H1 (cell line): Measurements from ENCODE around the gene EIF2S1. TPM values are rescaled to one million over a fixed set of nuclear protein-coding genes. Genes with fewer than 3 reads are reported as not detected.

ENCODE experiments used
- CTCF ChIA-PET: fragments of 300-600 bp; sonication (Branson Sonifier 250); formaldehyde crosslinking; loops from one replicate; lab custom pipeline; 2021; ENCODE audit not compliant: partially characterized antibody; lab: Charles Lee
- POLR2A ChIA-PET: fragments of 300-600 bp; sonication (Branson Sonifier 250); formaldehyde crosslinking; loops from one replicate; lab custom pipeline; 2021; ENCODE audit warnings: inconsistent platforms; ENCODE audit not compliant: partially characterized antibody; lab: Charles Lee
- DNase-seq, 2 experiments: peaks; one replicate each; pipeline versions ENCODE4 v3.0.0 to v3.0.0-alpha.2; 2010 to 2022; ENCODE audit warnings: low spot score in 2 of 2, low read depth in 1 of 2, mixed read lengths in 1 of 2
- FAIRE-seq: peaks from 2 replicates; lab custom pipeline; 2011; peaks lifted over from hg19 to GRCh38; lab: Jason Lieb, UNC
- H2AFZ ChIP-seq: 2 replicates; pipeline ENCODE4 v1.8.1; 2012; ENCODE audit warnings: low read length, inconsistent platforms
- H2AK5ac ChIP-seq: 2 replicates; pipeline ENCODE4 v1.6.1; 2013; ENCODE audit warnings: low read depth, low read length
- H2BK120ac ChIP-seq: replicated peaks from 2 replicates; pipeline ENCODE3; 2013; ENCODE audit warnings: low read depth, low read length, inconsistent platforms
- H2BK12ac ChIP-seq: 2 replicates; pipeline ENCODE4 v1.6.1; 2013; ENCODE audit warnings: low read depth, low read length
- H2BK15ac ChIP-seq: 2 replicates; pipeline ENCODE4 v1.6.1; 2013; ENCODE audit warnings: low read length
- H2BK20ac ChIP-seq: 2 replicates; pipeline ENCODE4 v1.6.1; 2013; ENCODE audit warnings: low read length
- H2BK5ac ChIP-seq: 2 replicates; pipeline ENCODE4 v1.6.1; 2013; ENCODE audit warnings: low read depth, low read length
- H3K14ac ChIP-seq: 2 replicates; pipeline ENCODE4 v1.6.1; 2013; ENCODE audit warnings: inconsistent platforms; ENCODE audit not compliant: insufficient read length
- H3K18ac ChIP-seq: 2 replicates; pipeline ENCODE4 v1.6.1; 2013; ENCODE audit warnings: low read length; ENCODE audit errors: extremely low read depth
- H3K23ac ChIP-seq: 2 replicates; pipeline ENCODE4 v1.6.1; 2013; ENCODE audit warnings: inconsistent platforms; ENCODE audit not compliant: insufficient read length
- H3K23me2 ChIP-seq: 2 replicates; pipeline ENCODE4 v1.6.1; 2013; ENCODE audit warnings: low read depth, low read length
- H3K27ac ChIP-seq: 2 replicates; pipeline ENCODE4 v1.6.1; 2011; ENCODE audit warnings: low read depth, low read length, inconsistent platforms
- H3K27me3 ChIP-seq, 4 experiments: replicated peaks in 1 of 4; 1 replicate in 1 of 4; 2 replicates in 3 of 4; pipeline versions ENCODE4 v1.6.1 to v1.8.1; 2011 to 2013; ENCODE audit warnings: low read length in 3 of 4, mild to moderate bottlenecking in 3 of 4, inconsistent platforms in 2 of 4, mixed read lengths in 2 of 4, moderate library complexity in 1 of 4; ENCODE audit not compliant: control insufficient read depth in 3 of 4, insufficient read depth in 3 of 4; ENCODE audit errors: extremely low read depth in 1 of 4
- H3K36me3 ChIP-seq, 4 experiments: 2 replicates each; pipeline versions ENCODE4 v1.6.1 to v1.8.1; 2011 to 2013; ENCODE audit warnings: mild to moderate bottlenecking in 4 of 4, low read length in 3 of 4, moderate library complexity in 2 of 4, control low read depth in 1 of 4, inconsistent platforms in 1 of 4; ENCODE audit not compliant: insufficient read depth in 4 of 4, control insufficient read depth in 2 of 4
- H3K4ac ChIP-seq: replicated peaks from 2 replicates; pipeline ENCODE3; 2013; ENCODE audit warnings: low read length, low read depth, mixed read lengths, inconsistent platforms; ENCODE audit not compliant: insufficient read length
- H3K4me1 ChIP-seq, 4 experiments: replicated peaks in 1 of 4; 1 replicate in 1 of 4; 2 replicates in 3 of 4; pipeline versions ENCODE4 v1.6.1 to v1.8.1; 2011 to 2013; ENCODE audit warnings: low read length in 3 of 4, inconsistent platforms in 2 of 4, mixed read lengths in 1 of 4; ENCODE audit not compliant: insufficient read depth in 4 of 4, control insufficient read depth in 3 of 4
- H3K4me2 ChIP-seq, 2 experiments: 2 replicates each; pipeline versions ENCODE4 v1.6.1 to v1.8.1; 2011 to 2013; ENCODE audit warnings: low read depth in 2 of 2, low read length in 2 of 2, control low read depth in 1 of 2, inconsistent platforms in 1 of 2, mild to moderate bottlenecking in 1 of 2; ENCODE audit not compliant: insufficient read depth in 1 of 2
- H3K4me3 ChIP-seq, 4 experiments: fragments of 200-600, 300-600 bp in 1 of 4; sonication (generic), shearing (Covaris generic), sonication (Bioruptor Twin) in 1 of 4; 2 replicates each; pipeline versions ENCODE4 v1.5.1 to v1.8.1; 2011 to 2016; ENCODE audit warnings: low read length in 4 of 4, low read depth in 3 of 4, control low read depth in 2 of 4, inconsistent platforms in 2 of 4, mild to moderate bottlenecking in 2 of 4, mixed read lengths in 1 of 4, moderate library complexity in 1 of 4; ENCODE audit not compliant: insufficient read depth in 2 of 4; ENCODE audit errors: extremely low read depth in 1 of 4
- H3K56ac ChIP-seq: replicated peaks from 2 replicates; pipeline ENCODE3; 2013; ENCODE audit warnings: low read depth, mild to moderate bottlenecking, mixed read lengths, low read length, inconsistent platforms; ENCODE audit not compliant: insufficient read length
- H3K79me1 ChIP-seq: 2 replicates; pipeline ENCODE4 v1.6.1; 2013; ENCODE audit warnings: low read depth, low read length, control low read depth
- H3K79me2 ChIP-seq, 2 experiments: 2 replicates each; pipeline versions ENCODE4 v1.6.1 to v1.8.1; 2012 to 2013; ENCODE audit warnings: low read length in 2 of 2, mild to moderate bottlenecking in 2 of 2, inconsistent platforms in 1 of 2; ENCODE audit not compliant: insufficient read depth in 2 of 2, control insufficient read depth in 1 of 2
- H3K9ac ChIP-seq, 4 experiments: replicated peaks in 1 of 4; 1 replicate in 1 of 4; 2 replicates in 3 of 4; pipeline versions ENCODE4 v1.6.1 to v1.8.1; 2011 to 2013; ENCODE audit warnings: low read depth in 3 of 4, low read length in 3 of 4, control low read depth in 2 of 4, mild to moderate bottlenecking in 2 of 4, moderate library complexity in 2 of 4, inconsistent platforms in 1 of 4; ENCODE audit errors: extremely low read depth in 1 of 4
- H3K9me3 ChIP-seq, 2 experiments: 2 replicates each; pipeline versions ENCODE4 v1.6.1 to v1.8.1; 2012 to 2013; ENCODE audit warnings: mild to moderate bottlenecking in 2 of 2, moderate library complexity in 2 of 2, control low read depth in 1 of 2, inconsistent platforms in 1 of 2, low read depth in 1 of 2, low read length in 1 of 2, mixed read lengths in 1 of 2; ENCODE audit not compliant: insufficient read depth in 2 of 2
- H4K20me1 ChIP-seq, 2 experiments: replicated peaks in 1 of 2; 2 replicates each; pipeline versions ENCODE3 to v1.8.1; 2011 to 2013; ENCODE audit warnings: inconsistent platforms in 2 of 2, low read length in 2 of 2, mild to moderate bottlenecking in 1 of 2; ENCODE audit not compliant: insufficient read depth in 2 of 2, control insufficient read depth in 1 of 2
- H4K5ac ChIP-seq: 2 replicates; pipeline ENCODE4 v1.6.1; 2013; ENCODE audit warnings: low read length, low read depth, mixed read lengths, inconsistent platforms; ENCODE audit not compliant: insufficient read length
- H4K8ac ChIP-seq: 2 replicates; pipeline ENCODE4 v1.8.0; 2013; ENCODE audit warnings: mild to moderate bottlenecking, moderate library complexity, low read length, inconsistent platforms; ENCODE audit not compliant: insufficient read depth; ENCODE audit errors: extremely low read depth
- H4K91ac ChIP-seq: replicated peaks from 2 replicates; pipeline ENCODE3; 2013; ENCODE audit warnings: low read length, mixed read lengths, inconsistent platforms; ENCODE audit not compliant: insufficient read length
- WGBS, 2 experiments: shearing (Covaris generic) in 1 of 2; methylation state at CpG; one replicate each; pipeline versions ENCODE4 v1.1.6 to v1.1.7; 2013 to 2015; ENCODE audit warnings: low lambda C conversion rate in 2 of 2, mixed read lengths in 2 of 2, inconsistent platforms in 1 of 2, low coverage in 1 of 2, missing lambda C conversion rate in 1 of 2; ENCODE audit not compliant: insufficient replicate concordance in 2 of 2, insufficient coverage in 1 of 2, insufficient read length in 1 of 2; ENCODE audit errors: extremely low coverage in 1 of 2, missing lambda C conversion rate in 1 of 2; 5-methylcytosine and 5-hydroxymethylcytosine counted together
- polyA plus RNA-seq, 7 experiments: library from polyadenylated mRNA; depleted of rRNA in 3 of 7; stranded (reverse) in 5 of 7; unstranded in 2 of 7; fragments of >200 nt in 5 of 7; fragments of 200-250 nt in 2 of 7; gene quantifications; 1 replicate in 5 of 7; 2 replicates in 1 of 7; 4 replicates in 1 of 7; pipeline versions ENCODE4 v1.2.1 to v1.2.3, GENCODE V29; 2011 to 2013; ENCODE audit warnings: missing spikeins in 2 of 7, mixed read lengths in 2 of 7
- total RNA-seq: library from RNA; stranded (reverse); fragmentation: NEBNext Ultra II Directional; extraction: Animal tissue kit (Norgen Biotek cat#: 25700); gene quantifications from 2 replicates; pipeline ENCODE4 v1.2.1, GENCODE V29; 2021

EIF2S1 gene
- total and polyA plus RNA-seq, 2 of the 8 experiments (the other 6 are each of a cell fraction or from before 2014, with no cell fraction given) = 35.1 to 146 TPM

DNA sequence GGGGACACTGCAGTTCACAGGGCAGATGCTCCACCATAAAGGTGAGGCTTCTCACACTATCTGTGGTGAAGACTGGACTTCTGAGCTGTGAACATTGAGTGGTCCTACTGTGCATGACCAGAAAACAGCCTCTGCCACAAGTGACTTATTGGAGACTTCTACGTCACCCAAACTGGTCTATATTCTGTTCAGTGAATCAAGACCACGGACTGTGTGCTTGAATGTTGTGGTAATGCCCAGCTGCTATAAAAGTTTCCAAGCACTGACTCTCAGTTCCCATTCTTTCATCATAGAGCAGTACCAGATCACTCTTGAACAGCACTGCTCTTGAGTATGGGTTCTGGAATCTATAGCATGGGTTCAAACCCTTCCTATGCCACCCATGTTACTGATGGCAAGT, 56.7 kb downstream of the EIF2S1 start:
- Histone ChIP-seq H3K36me3 (no peaks in the 10 kb centered on the region), H2BK12ac (no peak overlapping the region), H3K4ac (no peak overlapping the region), H3K14ac (no peak overlapping the region), H3K4me1 (no peaks in the 10 kb centered on the region; a peak in 3 of 7 replicates), H2BK15ac (no peak overlapping the region), H3K18ac (no peak overlapping the region), H2AFZ (no peak overlapping the region), H3K79me2 (no peaks in the 10 kb centered on the region), H2BK120ac (no peak overlapping the region), H3K23ac (no peak overlapping the region), H3K4me3 (no peak overlapping the region), H2BK5ac (no peak overlapping the region), H3K23me2 (peaks cover 6% of the 10 kb centered on the region; the same call in 1 of the 2 replicates), H4K20me1 (no peaks in the 10 kb centered on the region), H2BK20ac (no peak overlapping the region), H4K8ac (no peak overlapping the region), H3K79me1 (no peaks in the 10 kb centered on the region), H3K4me2 (no peak overlapping the region), H3K27me3 (peaks cover 0 to 14% (median 10%) of the 10 kb centered on the region in 4 experiments; a peak in 6 of 7 replicates), H4K5ac (no peak overlapping the region), H3K9me3 (no peaks in the 10 kb centered on the region), H3K56ac (no peak overlapping the region), H3K27ac (no peak overlapping the region), H3K9ac (no peak overlapping the region), H4K91ac (no peak overlapping the region), H2AK5ac (no peak overlapping the region)
- WGBS, 2 experiments = 90% methylated on average over 2 of the region's 2 CpGs; no CpG with 5 or more reads in 1 of the 2 experiments
- ChIA-PET CTCF (interaction anchor here (0.7 to 21.6 kb wide), 5 partner anchors 11 to 155 kb away, joined by 3 to 446 read pairs (median 4); no protein-coding TSS in a partner anchor), POLR2A (interaction anchor here (0.6 to 0.8 kb wide), 2 partner anchors 10 to 110 kb away, joined by 3 read pairs; no protein-coding TSS in a partner anchor)
- DNase-seq = no peak
- no peak for FAIRE-seq
